ENCODE results near the gene DRP2. TPM values are rescaled to one million over a fixed set of nuclear protein-coding genes. Genes with fewer than 3 reads are reported as not detected.
A peak's percentile ranks its signal among the peaks of the same experiment; 100 is the strongest.

Gene DRP2
- total and polyA plus RNA-seq, 9 donors = 0.34 to 2.4 (median 0.83) TPM

DNA sequence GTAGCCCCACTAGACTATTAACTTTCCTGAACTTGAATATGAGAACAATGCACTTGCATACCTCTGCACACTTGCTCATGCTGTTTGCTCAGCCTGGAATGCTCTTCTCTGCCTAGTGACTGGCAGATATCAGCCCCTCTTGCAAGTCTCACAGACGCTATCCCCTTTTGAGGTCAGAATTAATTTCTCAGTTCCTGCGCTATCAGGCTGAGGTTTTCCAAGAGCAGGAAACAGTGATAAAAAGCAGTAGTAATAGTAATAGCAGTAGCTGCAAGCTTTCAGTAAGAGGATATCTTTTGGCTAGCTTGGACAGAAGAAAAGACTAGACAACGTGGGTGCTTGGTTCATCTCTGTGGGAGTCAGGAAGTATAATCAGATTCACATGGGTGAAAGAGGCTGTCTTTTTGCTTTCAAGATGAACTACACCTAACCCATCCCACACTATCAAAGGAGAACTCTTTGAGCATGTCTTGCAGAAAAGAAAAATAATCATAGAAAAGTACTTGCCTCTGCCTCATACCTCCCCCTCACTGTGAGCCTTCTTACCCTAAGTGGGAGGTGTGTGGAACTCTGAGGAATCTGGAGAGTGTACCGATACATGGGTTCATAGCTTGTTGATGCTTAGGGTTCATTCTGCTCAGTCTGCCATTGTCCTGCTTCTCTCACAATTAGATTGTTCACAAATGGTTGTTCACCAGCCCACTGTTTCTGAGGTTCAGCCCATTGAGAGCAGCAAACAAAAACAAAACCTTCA is 11.3 kb upstream of the DRP2 start:
- WGBS, 3 donors = 35 to 41% (median 37%) methylated on average over 4 of the region's 4 CpGs
- TF ChIP-seq, protein P1, sequence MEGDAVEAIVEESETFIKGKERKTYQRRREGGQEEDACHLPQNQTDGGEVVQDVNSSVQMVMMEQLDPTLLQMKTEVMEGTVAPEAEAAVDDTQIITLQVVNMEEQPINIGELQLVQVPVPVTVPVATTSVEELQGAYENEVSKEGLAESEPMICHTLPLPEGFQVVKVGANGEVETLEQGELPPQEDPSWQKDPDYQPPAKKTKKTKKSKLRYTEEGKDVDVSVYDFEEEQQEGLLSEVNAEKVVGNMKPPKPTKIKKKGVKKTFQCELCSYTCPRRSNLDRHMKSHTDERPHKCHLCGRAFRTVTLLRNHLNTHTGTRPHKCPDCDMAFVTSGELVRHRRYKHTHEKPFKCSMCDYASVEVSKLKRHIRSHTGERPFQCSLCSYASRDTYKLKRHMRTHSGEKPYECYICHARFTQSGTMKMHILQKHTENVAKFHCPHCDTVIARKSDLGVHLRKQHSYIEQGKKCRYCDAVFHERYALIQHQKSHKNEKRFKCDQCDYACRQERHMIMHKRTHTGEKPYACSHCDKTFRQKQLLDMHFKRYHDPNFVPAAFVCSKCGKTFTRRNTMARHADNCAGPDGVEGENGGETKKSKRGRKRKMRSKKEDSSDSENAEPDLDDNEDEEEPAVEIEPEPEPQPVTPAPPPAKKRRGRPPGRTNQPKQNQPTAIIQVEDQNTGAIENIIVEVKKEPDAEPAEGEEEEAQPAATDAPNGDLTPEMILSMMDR (IDR thresholded peaks at IDR 0.05) = no peak
- no peak for TF ChIP-seq EP300 (IDR thresholded peaks at IDR 0.05)
- TF ChIP-seq POLR2A (IDR thresholded peaks at IDR 0.05) = no peak
- no peak for DNase-seq
- Histone ChIP-seq H3K36me3 (no peaks in the 10 kb centered on the region), H3K4me1 (ENCODE audit: insufficient read depth) (no peaks in the 10 kb centered on the region), H3K9me3 (no peaks in the 10 kb centered on the region), H3K27me3 (no peaks in the 10 kb centered on the region), H3K27ac (no peak overlapping the region), H3K4me3 (no peak overlapping the region)
- intact Hi-C loops (cut with DNase I) = no loop called here

DNA sequence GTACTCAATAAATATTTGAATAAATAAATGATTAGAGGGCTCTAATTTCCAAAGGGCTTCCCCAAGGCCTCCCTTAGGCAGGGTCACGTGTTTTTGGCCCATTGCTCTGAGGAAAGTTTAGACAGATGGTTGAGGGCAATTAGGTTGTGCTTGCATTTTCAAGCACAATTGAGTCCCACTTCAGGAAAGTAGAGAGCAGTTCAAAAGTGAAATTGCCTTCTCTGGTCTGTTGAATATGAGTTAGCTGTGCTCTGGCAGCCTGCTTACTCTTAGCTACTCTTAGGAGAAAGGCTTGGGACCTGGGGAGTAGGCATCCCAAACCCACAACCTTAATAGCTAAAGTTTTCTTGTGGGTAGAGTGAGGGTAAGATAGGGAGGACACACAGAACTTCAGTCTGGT is 9.0 kb upstream of the DRP2 start:
- intact Hi-C loops (cut with DNase I) = no loop called here
- no peak for DNase-seq
- H3K9me3 ChIP-seq = no peaks in the 10 kb centered on the region
- no peak overlapping the region for H3K27ac ChIP-seq
- no peaks in the 10 kb centered on the region for H3K27me3 ChIP-seq
- H3K4me3 ChIP-seq = no peak overlapping the region
- no peaks in the 10 kb centered on the region for H3K4me1 ChIP-seq (ENCODE audit: insufficient read depth)
- TF ChIP-seq, protein P1 (IDR thresholded peaks at IDR 0.05) = no peak
- TF ChIP-seq EP300 (IDR thresholded peaks at IDR 0.05) = no peak
- TF ChIP-seq POLR2A (IDR thresholded peaks at IDR 0.05) = no peak
- 28 to 42% (median 39%) methylated on average over 1 of the region's 1 CpG for WGBS, 3 donors
- no peaks in the 10 kb centered on the region for H3K36me3 ChIP-seq

DNA sequence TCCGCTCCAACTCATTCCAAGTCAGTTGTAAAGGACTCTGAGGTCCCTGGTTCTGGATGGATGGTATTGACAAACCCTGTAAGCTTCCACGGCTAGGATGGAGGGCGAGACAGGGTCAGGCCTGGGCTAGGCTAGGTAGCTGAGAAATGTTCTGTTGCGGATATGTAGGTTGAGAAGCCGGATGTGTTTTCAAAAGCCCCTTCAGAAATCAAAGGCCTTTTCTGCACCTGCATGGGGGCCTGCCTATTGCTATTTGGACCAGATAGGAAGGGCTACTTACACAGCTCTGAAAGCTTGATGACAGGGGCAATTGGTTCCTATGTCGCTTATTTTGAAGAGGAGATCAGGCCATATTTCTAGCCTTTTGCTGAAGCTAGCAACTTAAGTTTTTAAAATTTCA is 1.9 kb upstream of the DRP2 start:
- H3K9me3 ChIP-seq = no peaks in the 10 kb centered on the region
- no peaks in the 10 kb centered on the region for H3K36me3 ChIP-seq
- H3K4me3 ChIP-seq = no peak overlapping the region
- DNase-seq = no peak
- H3K27ac ChIP-seq = no peak overlapping the region
- 82 to 91% (median 89%) methylated on average over 6 of the region's 6 CpGs for whole genome bisulfite sequencing, 3 donors
- no peak for TF ChIP-seq EP300 (IDR thresholded peaks at IDR 0.05)
- no peak for TF ChIP-seq POLR2A (IDR thresholded peaks at IDR 0.05)
- TF ChIP-seq, protein P1 (IDR thresholded peaks at IDR 0.05) = no peak
- H3K4me1 ChIP-seq (ENCODE audit: insufficient read depth) = no peaks in the 10 kb centered on the region
- intact Hi-C loops (cut with DNase I) = no loop called here
- H3K27me3 ChIP-seq = no peaks in the 10 kb centered on the region

DNA sequence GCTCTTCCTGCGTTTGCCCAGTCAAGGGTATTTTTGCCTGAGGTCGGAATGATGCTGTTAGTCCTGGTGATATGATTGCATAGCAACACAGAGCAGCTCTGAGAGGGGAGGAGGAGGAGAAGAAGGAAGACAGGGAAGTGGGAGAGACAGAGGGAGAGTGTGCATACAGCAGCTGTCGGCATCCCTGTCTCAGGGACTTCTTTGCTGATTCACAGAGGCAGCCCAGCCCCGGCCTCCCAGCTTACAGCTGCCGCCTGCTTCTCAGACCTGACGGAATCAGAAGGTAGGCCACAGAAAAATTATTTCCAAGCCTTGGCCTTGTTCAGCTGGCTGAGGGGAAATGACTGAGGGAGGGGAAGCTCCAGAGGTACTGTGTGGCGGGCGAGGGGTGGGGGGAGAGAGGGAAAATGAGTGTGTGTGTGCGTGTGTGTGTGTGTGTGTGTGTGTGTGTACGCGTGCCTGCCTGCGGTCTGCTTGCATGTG is 319 bp downstream of the DRP2 start:
- TF ChIP-seq POLR2A (IDR thresholded peaks at IDR 0.05) (no peak), EP300 (IDR thresholded peaks at IDR 0.05) (no peak)
- TF ChIP-seq, protein P1 (IDR thresholded peaks at IDR 0.05) = no peak
- no peak overlapping the region for H3K4me3 ChIP-seq
- no peak overlapping the region for H3K27ac ChIP-seq
- 38 to 44% (median 42%) methylated on average over 12 of the region's 12 CpGs for WGBS, 3 donors
- intact Hi-C loops (cut with DNase I) = no loop called here
- peak in 4 of 5 donors; percentile 9 to 30 (median 18) for DNase-seq
- no peaks in the 10 kb centered on the region for H3K9me3 ChIP-seq
- H3K36me3 ChIP-seq = no peaks in the 10 kb centered on the region
- H3K4me1 ChIP-seq (ENCODE audit: insufficient read depth) = no peaks in the 10 kb centered on the region
- H3K27me3 ChIP-seq = no peaks in the 10 kb centered on the region

All from ovary (tissue), 9 donors.